Stimulated activated CD8-positive, alpha-beta memory T cell treated with anti-CD3 and anti-CD28 coated beads, Interleukin-12 subunit alpha, Interleukin-12 subunit beta, amount 100 ng/mL, for 1 hour (primary cell): ENCODE data around the gene CMSS1.

Experiments
- DNase-seq: peaks from one replicate; pipeline ENCODE4 v3.0.0-alpha.2; 2020; ENCODE audit warnings: low read depth

Gene CMSS1

DNA sequence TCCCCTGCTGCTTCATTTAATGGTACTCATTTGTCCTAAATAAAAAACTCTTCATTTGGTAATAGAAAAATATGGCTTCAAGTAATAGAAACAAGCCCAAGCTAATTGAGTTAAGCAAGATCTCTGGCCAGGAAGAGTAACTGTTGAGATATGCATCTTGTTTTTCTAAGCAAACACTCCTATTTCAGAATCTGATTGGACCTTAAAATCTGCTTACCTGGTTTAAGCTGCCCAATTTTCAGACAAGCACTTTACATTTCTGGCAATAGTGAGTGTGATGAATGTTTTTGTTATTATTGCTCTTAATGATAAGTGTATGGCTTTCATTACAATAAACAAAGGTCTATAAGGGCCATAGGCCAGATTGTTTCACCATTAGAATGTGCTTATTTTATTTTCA, 86.2 kb downstream of the CMSS1 start:
- no peak for DNase-seq

GRCh38 chr3:99907959-99908544, 90.4 kb downstream of the CMSS1 start:
- DNase-seq: no peak

DNA sequence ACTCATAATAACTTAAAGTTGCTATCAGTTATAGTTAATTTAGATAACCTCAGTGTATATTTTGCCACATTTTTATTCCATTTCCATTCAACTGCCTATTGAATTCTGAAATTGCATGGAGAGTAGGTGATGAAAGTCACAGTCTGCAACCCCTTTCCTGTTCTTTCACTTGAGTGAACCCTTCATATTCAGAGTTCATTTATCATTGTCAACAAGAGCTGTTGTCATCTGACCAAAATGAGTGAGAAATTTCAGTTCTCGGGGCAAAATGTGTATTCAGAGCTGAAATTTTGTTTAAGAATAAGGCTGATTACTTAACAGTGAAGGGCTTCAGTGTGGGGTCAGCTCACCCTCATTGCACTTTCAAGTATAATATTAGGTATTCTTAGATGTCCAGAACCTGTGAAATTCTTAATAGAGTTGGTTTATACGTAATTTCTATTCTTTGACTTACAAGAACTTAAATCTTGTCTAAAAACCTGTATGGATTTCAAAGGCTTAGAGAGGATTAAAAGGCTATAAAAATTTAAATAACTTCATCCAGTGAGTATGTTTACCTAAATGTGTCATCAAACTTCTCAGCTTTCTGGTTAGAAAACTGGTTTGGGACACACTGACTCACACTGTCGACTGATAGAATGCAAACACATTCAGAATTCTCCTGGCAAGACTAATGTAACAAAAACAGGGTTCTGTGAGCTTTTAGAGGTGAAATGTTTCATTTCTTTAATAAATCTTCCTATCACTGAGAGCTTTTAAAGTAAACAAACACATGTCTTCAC, 92.2 kb downstream of the CMSS1 start:
- DNase-seq: no peak

- DNase-seq: no peak
Observed at GRCh38 chr3:99910752-99911290, 93.2 kb downstream of the CMSS1 start.

GRCh38 chr3:99911433-99911832, 93.8 kb downstream of the CMSS1 start:
- DNase-seq: no peak

DNA sequence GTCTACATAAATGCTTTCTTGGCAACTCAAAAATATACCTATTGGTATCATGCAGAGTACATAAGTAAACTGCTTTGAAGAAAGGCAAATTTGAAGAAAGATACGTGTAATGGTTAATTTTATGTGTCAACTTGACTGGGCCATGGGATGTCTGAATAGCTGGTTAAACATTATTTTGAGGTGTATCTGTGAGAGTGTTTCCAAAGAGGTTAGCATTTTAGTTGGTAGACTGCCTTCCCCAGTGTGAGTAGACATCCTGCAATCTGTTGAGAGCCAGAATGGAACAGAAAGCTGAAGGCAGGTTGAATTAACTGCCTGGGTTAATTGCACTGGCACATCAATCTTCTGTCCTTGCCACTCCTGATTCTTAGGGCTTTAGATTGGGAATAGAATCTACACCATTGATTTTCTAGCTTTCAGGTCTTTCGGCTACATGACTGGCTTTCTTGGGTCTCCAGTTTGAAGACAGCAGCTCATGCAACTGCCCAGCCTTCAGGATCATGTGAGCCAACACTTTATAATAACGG, 98.3 kb downstream of the CMSS1 start:
- no peak for DNase-seq

- no peak for DNase-seq
Observed at GRCh38 chr3:99918715-99919114, 101.1 kb downstream of the CMSS1 start.

DNA sequence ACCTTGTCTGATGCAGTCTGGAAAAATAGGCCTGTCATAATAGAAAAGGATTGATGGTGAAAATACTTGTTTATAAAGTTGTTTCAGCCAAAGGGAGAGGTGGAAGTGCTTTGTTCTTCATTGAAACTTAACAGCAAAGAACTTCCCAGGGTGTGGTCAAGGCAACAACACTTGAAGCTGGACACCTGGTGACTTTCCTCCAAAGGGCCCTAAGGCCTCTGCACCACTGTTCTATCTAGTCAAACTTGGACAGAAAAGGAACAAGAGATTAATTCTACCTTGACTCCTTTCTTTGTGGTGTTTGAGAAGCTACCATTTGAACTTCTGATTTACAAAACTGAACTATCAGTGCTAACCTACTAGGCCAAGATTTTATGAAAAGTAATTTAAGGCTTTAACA, 102.0 kb downstream of the CMSS1 start:
- DNase-seq: no peak

GRCh38 chr3:99920481-99921376, 103.1 kb downstream of the CMSS1 start:
- DNase-seq: no peak

DNA sequence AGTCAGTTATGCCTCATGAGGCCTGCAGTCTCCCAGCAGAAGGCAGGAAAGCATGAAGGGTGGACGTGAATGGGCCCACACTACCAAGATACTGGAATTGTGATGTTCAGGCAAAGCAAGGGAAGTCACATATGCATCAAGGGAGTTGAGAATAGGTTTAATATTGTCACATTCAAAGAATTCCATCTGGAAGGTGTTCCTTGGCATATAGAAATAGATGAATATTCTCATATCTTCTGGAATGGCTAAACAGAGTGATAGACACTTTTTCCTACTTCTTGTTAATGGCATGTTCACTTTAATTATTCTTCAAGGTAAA, 103.7 kb downstream of the CMSS1 start:
- DNase-seq: no peak

DNA sequence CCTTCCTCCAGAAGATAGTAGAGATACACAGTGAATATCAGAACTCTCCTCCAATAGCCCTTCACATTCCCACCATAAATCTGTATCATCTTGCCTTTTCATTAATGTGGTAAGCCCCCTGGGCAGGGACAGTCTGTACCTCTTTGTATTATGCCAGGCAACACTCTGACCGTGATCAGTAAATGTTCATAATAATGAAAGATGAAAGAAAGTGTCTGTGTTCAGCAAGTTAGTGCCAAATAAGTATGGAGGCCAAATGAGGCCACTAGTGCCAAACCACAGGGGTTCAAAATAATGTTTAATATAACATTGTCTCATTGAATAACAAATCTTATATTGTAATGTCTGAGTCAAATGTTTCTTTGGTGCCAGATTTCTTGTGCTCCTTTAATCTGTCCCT, 104.3 kb downstream of the CMSS1 start:
- no peak for DNase-seq

DNA sequence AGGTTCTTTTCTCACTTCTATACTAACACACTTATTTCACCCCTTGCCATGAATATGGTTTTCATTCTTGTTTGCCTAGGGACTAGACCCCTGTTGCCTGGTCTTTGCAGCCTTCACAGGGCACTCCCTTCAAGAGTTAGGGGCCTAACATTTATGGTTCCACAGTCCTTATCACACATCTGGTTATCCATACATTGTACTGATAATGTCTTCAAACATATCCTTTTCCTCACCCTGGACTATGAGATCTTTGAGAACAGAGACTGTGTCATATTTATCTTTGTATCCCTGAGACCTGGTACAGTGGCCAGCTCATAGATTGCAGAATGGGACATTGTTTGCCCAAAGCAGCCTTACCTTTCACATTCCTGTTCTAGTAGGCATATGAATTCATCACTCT, 106.2 kb downstream of the CMSS1 start:
- no peak for DNase-seq

- no peak for DNase-seq
Observed at GRCh38 chr3:99925584-99926230, 108.0 kb downstream of the CMSS1 start.

- no peak for DNase-seq
Observed at GRCh38 chr3:99927671-99928457, 110.2 kb downstream of the CMSS1 start.

DNA sequence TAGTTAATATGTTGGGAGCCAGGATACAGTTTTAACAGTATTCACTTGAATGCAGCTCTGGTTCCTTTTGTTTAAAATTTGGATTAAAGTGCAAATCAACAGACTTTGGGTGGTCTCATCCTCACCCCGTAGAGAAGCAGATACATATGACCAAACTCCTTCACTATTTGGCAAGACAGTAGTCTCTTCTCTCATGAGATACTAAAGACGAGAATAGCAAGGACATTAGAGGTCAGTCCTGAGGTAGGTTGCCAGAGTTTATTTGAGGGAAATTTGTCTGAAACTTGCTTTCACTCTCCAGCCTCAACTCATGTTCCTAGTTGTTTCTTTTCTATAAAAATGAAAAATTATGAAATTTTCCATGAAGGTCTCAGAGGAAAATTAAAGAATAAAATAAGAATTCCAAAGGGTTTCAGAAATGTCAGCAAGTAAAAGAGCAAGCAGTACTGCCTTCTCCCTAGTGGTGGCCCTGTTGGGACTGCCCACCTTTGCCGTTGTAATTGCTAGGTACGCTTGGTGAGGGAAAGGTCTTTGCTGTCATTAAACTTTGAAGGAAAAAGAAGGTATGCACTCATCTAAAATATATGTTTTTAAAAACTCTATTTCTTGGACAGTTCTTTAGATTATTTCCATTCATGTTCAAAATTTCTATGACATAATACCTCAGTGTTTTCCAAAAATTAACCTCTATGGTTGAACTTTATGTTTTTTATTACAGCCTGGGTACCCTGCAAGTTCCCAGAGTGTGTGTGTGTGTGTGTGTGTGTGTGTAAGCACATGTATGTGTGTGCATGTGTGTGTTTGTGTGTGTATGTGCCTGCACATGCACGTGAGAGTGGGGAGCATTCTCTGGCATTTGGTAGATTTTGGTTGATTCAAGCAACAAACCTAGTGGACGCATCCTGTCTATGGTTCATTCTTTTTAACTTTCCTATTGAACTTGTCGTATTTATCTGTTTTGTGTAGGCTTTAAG, 111.4 kb downstream of the CMSS1 start:
- no peak for DNase-seq

DNA sequence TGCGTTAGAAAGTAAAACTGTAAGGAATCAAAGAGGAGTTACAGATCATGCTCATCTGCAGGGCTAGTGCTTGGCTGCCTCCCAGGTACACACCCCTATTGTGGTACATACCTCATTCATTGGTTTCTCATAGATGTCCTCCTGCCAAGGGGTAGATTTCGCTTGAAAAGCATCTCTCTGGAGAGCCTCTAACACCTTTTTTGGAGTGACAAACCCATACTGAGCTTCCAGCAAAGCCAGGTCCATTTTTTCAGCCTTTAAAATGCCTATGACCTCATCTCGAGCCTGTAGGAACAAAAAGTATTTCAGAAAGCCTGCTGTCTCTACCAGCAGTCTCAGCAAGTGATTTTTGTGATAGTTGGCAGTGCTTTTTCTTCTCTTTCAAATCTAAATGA, 112.1 kb downstream of the CMSS1 start:
- no peak for DNase-seq

- DNase-seq: no peak
Observed at GRCh38 chr3:99931059-99931458, 113.4 kb downstream of the CMSS1 start.

GRCh38 chr3:99933971-99934750, 116.5 kb downstream of the CMSS1 start:
- DNase-seq: no peak
